B cell (primary cell): ENCODE measurements around the gene CYP4F3. TPM values are rescaled to one million over a fixed set of nuclear protein-coding genes. Genes with fewer than 3 reads are reported as not detected.

Experiments
- ATAC-seq: fragments of 200-7000 bp; cut with Tn5 transposase; one replicate; pipeline ENCODE4 v1.10.0; 2021; ENCODE audit warnings: low read depth, mild to moderate bottlenecking, moderate number of reproducible peaks, moderate library complexity
- CTCF ChIA-PET: fragments of 350-600 bp; sonication (Branson Sonifier 250); formaldehyde crosslinking; loops from one replicate; lab custom pipeline; 2021; ENCODE audit warnings: antibody characterized with exemption, inconsistent platforms; lab: Charles Lee
- POLR2A ChIA-PET: fragments of 350-600 bp; sonication (Branson Sonifier 250); formaldehyde crosslinking; loops from one replicate; lab custom pipeline; 2021; ENCODE audit warnings: antibody characterized with exemption; lab: Charles Lee
- DNase-seq: peaks from one replicate; pipeline ENCODE4 v3.0.0; 2013
- H2AFZ ChIP-seq: 2 replicates; pipeline ENCODE4 v1.6.1; 2012; ENCODE audit warnings: mild to moderate bottlenecking, low read depth, low read length; ENCODE audit not compliant: insufficient read depth, poor library complexity, severe bottlenecking
- H3K27ac ChIP-seq, 2 donors: 1 replicate in 1 of 2; 2 replicates in 1 of 2; pipeline ENCODE4 v1.5.1; 2012 to 2013; ENCODE audit warnings: low read length in 2 of 2, mild to moderate bottlenecking in 2 of 2, moderate library complexity in 1 of 2
- H3K27me3 ChIP-seq, 4 experiments: fragments of 200-600 bp in 1 of 4; sonication (generic) in 1 of 4; replicated peaks in 1 of 4; 1 replicate in 2 of 4; 2 replicates in 2 of 4; pipeline versions ENCODE4 v1.6.1 to v1.7.0; 2013 to 2016; ENCODE audit warnings: low read length in 3 of 4, mild to moderate bottlenecking in 2 of 4, mixed read lengths in 1 of 4, moderate library complexity in 1 of 4; ENCODE audit not compliant: insufficient read depth in 4 of 4, control insufficient read depth in 3 of 4; ENCODE audit errors: control extremely low read depth in 1 of 4
- H3K36me3 ChIP-seq, 2 experiments: replicated peaks in 1 of 2; 1 replicate in 1 of 2; 2 replicates in 1 of 2; pipeline versions ENCODE4 v1.6.1 to v1.7.1; 2013; ENCODE audit warnings: low read length in 1 of 2; ENCODE audit not compliant: insufficient read depth in 2 of 2, control insufficient read depth in 1 of 2; ENCODE audit errors: control extremely low read depth in 1 of 2, extremely low read depth in 1 of 2
- H3K4me1 ChIP-seq, 2 donors: fragments of 200-600 bp in 1 of 2; sonication (generic) in 1 of 2; 1 replicate in 1 of 2; 2 replicates in 1 of 2; pipeline versions ENCODE4 v1.5.1 to v1.6.1; 2013 to 2017; ENCODE audit warnings: low read length in 2 of 2; ENCODE audit not compliant: control insufficient read depth in 2 of 2, insufficient read depth in 2 of 2
- H3K4me2 ChIP-seq: replicated peaks from 2 replicates; pipeline ENCODE3; 2012; ENCODE audit warnings: mild to moderate bottlenecking, low read depth, low read length; ENCODE audit not compliant: poor library complexity, severe bottlenecking
- H3K4me3 ChIP-seq, 5 experiments: fragments of 200-600 bp in 1 of 5; sonication (generic) in 1 of 5; 1 replicate in 3 of 5; 2 replicates in 2 of 5; pipeline versions ENCODE4 v1.5.1 to v1.7.0; 2011 to 2016; ENCODE audit warnings: low read length in 4 of 5, mild to moderate bottlenecking in 4 of 5, low read depth in 2 of 5, control low read depth in 1 of 5, moderate library complexity in 1 of 5; ENCODE audit not compliant: insufficient read depth in 1 of 5; ENCODE audit errors: control extremely low read depth in 1 of 5, extremely low read depth in 1 of 5
- H3K79me2 ChIP-seq: fragments of 200-600 bp; sonication (generic); one replicate; pipeline ENCODE4 v1.6.0; 2016; ENCODE audit warnings: low read length; ENCODE audit not compliant: control insufficient read depth, insufficient read depth
- H3K9ac ChIP-seq: fragments of 200-600 bp; sonication (generic); 2 replicates; pipeline ENCODE4 v1.6.1; 2017; ENCODE audit warnings: mild to moderate bottlenecking, low read length, moderate library complexity
- H3K9me3 ChIP-seq, 3 donors: one replicate each; pipeline versions ENCODE4 v1.6.1 to v1.7.1; 2013; ENCODE audit warnings: low read length in 2 of 3; ENCODE audit not compliant: control insufficient read depth in 2 of 3, insufficient read depth in 1 of 3; ENCODE audit errors: control extremely low read depth in 1 of 3
- H4K20me1 ChIP-seq: 2 replicates; pipeline ENCODE4 v1.6.0; 2012; ENCODE audit warnings: mild to moderate bottlenecking, low read length; ENCODE audit not compliant: insufficient read depth, control insufficient read depth, poor library complexity, severe bottlenecking
- H3K27ac Mint-ChIP-seq: one replicate; pipeline ENCODE4 v1.8.0; 2021; ENCODE audit warnings: mixed read lengths
- H3K27me3 Mint-ChIP-seq: one replicate; pipeline ENCODE4 v1.8.0; 2021; ENCODE audit warnings: mixed read lengths
- H3K4me1 Mint-ChIP-seq: one replicate; pipeline ENCODE4 v1.8.0; 2021; ENCODE audit warnings: mixed read lengths
- H3K4me3 Mint-ChIP-seq: one replicate; pipeline ENCODE4 v1.8.0; 2021; ENCODE audit warnings: mixed read lengths
- H3K9me3 Mint-ChIP-seq: one replicate; pipeline ENCODE4 v1.8.0; 2022; ENCODE audit warnings: mixed read lengths; ENCODE audit not compliant: insufficient read depth
- EZH2 ChIP-seq: IDR thresholded peaks from 2 replicates; pipeline ENCODE4 v1.6.1; 2012; ENCODE audit warnings: borderline replicate concordance, low read depth, mild to moderate bottlenecking, moderate library complexity, low read length; ENCODE audit not compliant: insufficient read depth, poor library complexity, severe bottlenecking
- WGBS: methylation state at CpG from one replicate; pipeline ENCODE4 v1.1.5; 2013; ENCODE audit warnings: missing lambda C conversion rate; ENCODE audit not compliant: insufficient coverage; 5-methylcytosine and 5-hydroxymethylcytosine counted together
- intact Hi-C: fragments of 100-400 bp; cut with micrococcal nuclease; formaldehyde crosslinking; loops from one replicate; pipeline ENCODE4 v1.10.0; 2022
- polyA plus RNA-seq: library from polyadenylated mRNA; depleted of rRNA; stranded (reverse); fragments of >200 nt; gene quantifications from 2 replicates; pipeline ENCODE4 v1.2.3, GENCODE V29; 2012
- total RNA-seq, 2 donors: library from RNA; stranded (reverse); fragments of 120-200 nt in 1 of 2; gene quantifications; 1 replicate in 1 of 2; 2 replicates in 1 of 2; pipeline versions ENCODE4 v1.2.3 to v1.2.4, GENCODE V29; 2013 to 2022
- TF ChIP-seq, protein P1 (sequence below): fragments of 200-600 bp; IDR thresholded peaks from one replicate; pipeline ENCODE4 v1.8.0; 2022; ENCODE audit warnings: antibody characterized with exemption, mild to moderate bottlenecking

CYP4F3 gene
- total and polyA plus RNA-seq, 2 donors (not counting 1 experiment from before 2014, with no cell fraction given) = not detected

- Histone ChIP-seq H3K4me2 (no peak overlapping the region), H3K9ac (no peak overlapping the region), H2AFZ (no peak overlapping the region), H3K4me3 (no peak overlapping the region), H3K27ac (no peak overlapping the region), H3K36me3 (no peaks in the 10 kb centered on the region), H3K4me1 (no peaks in the 10 kb centered on the region), H3K27me3 (no peaks in the 10 kb centered on the region), H4K20me1 (no peaks in the 10 kb centered on the region), H3K9me3 (no peaks in the 10 kb centered on the region), H3K79me2 (no peaks in the 10 kb centered on the region)
- Mint-ChIP-seq H3K4me1 (no peaks in the 10 kb centered on the region), H3K9me3 (no peaks in the 10 kb centered on the region), H3K27me3 (peaks cover 16% of the 10 kb centered on the region), H3K27ac (no peak overlapping the region), H3K4me3 (no peak overlapping the region)
- intact Hi-C loops = no loop called here
- ChIA-PET CTCF (no interaction called here), POLR2A (no interaction called here)
- no peak for TF ChIP-seq EZH2
- TF ChIP-seq, protein P1, sequence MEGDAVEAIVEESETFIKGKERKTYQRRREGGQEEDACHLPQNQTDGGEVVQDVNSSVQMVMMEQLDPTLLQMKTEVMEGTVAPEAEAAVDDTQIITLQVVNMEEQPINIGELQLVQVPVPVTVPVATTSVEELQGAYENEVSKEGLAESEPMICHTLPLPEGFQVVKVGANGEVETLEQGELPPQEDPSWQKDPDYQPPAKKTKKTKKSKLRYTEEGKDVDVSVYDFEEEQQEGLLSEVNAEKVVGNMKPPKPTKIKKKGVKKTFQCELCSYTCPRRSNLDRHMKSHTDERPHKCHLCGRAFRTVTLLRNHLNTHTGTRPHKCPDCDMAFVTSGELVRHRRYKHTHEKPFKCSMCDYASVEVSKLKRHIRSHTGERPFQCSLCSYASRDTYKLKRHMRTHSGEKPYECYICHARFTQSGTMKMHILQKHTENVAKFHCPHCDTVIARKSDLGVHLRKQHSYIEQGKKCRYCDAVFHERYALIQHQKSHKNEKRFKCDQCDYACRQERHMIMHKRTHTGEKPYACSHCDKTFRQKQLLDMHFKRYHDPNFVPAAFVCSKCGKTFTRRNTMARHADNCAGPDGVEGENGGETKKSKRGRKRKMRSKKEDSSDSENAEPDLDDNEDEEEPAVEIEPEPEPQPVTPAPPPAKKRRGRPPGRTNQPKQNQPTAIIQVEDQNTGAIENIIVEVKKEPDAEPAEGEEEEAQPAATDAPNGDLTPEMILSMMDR = no peak
- no peak for ATAC-seq
- 72% methylated on average over 2 of the region's 8 CpGs for WGBS
- DNase-seq = no peak
Measured at GRCh38 chr19:15609261-15609660, 31.4 kb upstream of the CYP4F3 start.

- no peak for DNase-seq
- no peaks in the 10 kb centered on the region for H3K9me3 Mint-ChIP-seq
- Histone ChIP-seq H3K27ac (no peak overlapping the region), H3K36me3 (no peaks in the 10 kb centered on the region), H3K27me3 (peaks cover 0 to 2% (median 0%) of the 10 kb centered on the region in 4 experiments), H3K4me3 (no peak overlapping the region), H3K4me2 (no peak overlapping the region), H4K20me1 (no peaks in the 10 kb centered on the region), H3K79me2 (no peaks in the 10 kb centered on the region), H3K9me3 (no peaks in the 10 kb centered on the region), H2AFZ (no peak overlapping the region), H3K4me1 (no peaks in the 10 kb centered on the region), H3K9ac (no peak overlapping the region)
- no peak overlapping the region for H3K27ac Mint-ChIP-seq
- no CpG with 5 or more reads among the region's 5 CpGs for WGBS
- no peak overlapping the region for H3K4me3 Mint-ChIP-seq
- H3K4me1 Mint-ChIP-seq = no peaks in the 10 kb centered on the region
- TF ChIP-seq, protein P1 = no peak
- TF ChIP-seq EZH2 = no peak
- H3K27me3 Mint-ChIP-seq = peaks cover 20% of the 10 kb centered on the region
- intact Hi-C loops = no loop called here
- POLR2A ChIA-PET = no interaction called here
- CTCF ChIA-PET = no interaction called here
- ATAC-seq = no peak
Measured at GRCh38 chr19:15612342-15612741, 28.4 kb upstream of the CYP4F3 start.
